Activated CD4-positive, CD25-positive, alpha-beta regulatory T cell treated with anti-CD3 and anti-CD28 coated beads, Interleukin-2, amount 50 U/mL, for 16 hours (primary cell): ENCODE measurements around the gene CPVL.
"Not testable (repeated sequence)": the region's sequence is repeated elsewhere in the genome, so short reads cannot be mapped to it uniquely, and the experiment has no call there.

Source experiments
- DNase-seq: peaks from one replicate; pipeline ENCODE4 v3.0.0-alpha.2; 2020; ENCODE audit warnings: low read depth, low spot score

CPVL gene

GRCh38 chr7:29119538-29119937 is 26.8 kb downstream of the CPVL start:
- no peak for DNase-seq

GRCh38 chr7:29116361-29117200 is 29.8 kb downstream of the CPVL start:
- no peak for DNase-seq

GRCh38 chr7:29115753-29116152 is 30.6 kb downstream of the CPVL start:
- DNase-seq, result no peak

- DNase-seq, result no peak
Observed at GRCh38 chr7:29115130-29115687, 31.1 kb downstream of the CPVL start.

- DNase-seq, result not testable (repeated sequence)
Observed at GRCh38 chr7:29114266-29114665, 32.1 kb downstream of the CPVL start.

- DNase-seq, result no peak
Observed at GRCh38 chr7:29113384-29114102, 32.8 kb downstream of the CPVL start.

- no peak for DNase-seq
Observed at GRCh38 chr7:29112721-29113120, 33.6 kb downstream of the CPVL start.

GRCh38 chr7:29109899-29110298 is 36.4 kb downstream of the CPVL start:
- DNase-seq, result no peak

- DNase-seq, result no peak
Observed at GRCh38 chr7:29109358-29109757, 37.0 kb downstream of the CPVL start.

GRCh38 chr7:29107056-29107455 is 39.3 kb downstream of the CPVL start:
- no peak for DNase-seq

- no peak for DNase-seq
Observed at GRCh38 chr7:29106669-29106988, 39.7 kb downstream of the CPVL start.

GRCh38 chr7:29105752-29106668 is 40.3 kb downstream of the CPVL start:
- DNase-seq, result no peak

- no peak for DNase-seq
Observed at GRCh38 chr7:29105191-29105590, 41.1 kb downstream of the CPVL start.

- no peak for DNase-seq
Observed at GRCh38 chr7:29102558-29103151, 43.7 kb downstream of the CPVL start.

GRCh38 chr7:29100924-29101323 is 45.4 kb downstream of the CPVL start:
- DNase-seq, result no peak

GRCh38 chr7:29099896-29100847 is 46.2 kb downstream of the CPVL start:
- DNase-seq, result no peak

GRCh38 chr7:29096446-29096730 is 49.9 kb downstream of the CPVL start:
- DNase-seq, result no peak

GRCh38 chr7:29095631-29096445 is 50.5 kb downstream of the CPVL start:
- no peak for DNase-seq

- not testable (repeated sequence) for DNase-seq
Observed at GRCh38 chr7:29093091-29093490, 53.2 kb downstream of the CPVL start.

GRCh38 chr7:29091715-29092114 is 54.6 kb downstream of the CPVL start:
- DNase-seq, result no peak
